GM21825 (cell line): Measurements from ENCODE around the gene ARF3.
"Not testable (repeated sequence)": the region's sequence is repeated elsewhere in the genome, so short reads cannot be mapped to it uniquely, and the experiment has no call there.

ENCODE experiments used
- ATAC-seq: cut with Tn5 transposase; IDR thresholded peaks from one replicate; pipeline ENCODE4 v1.9.1; 2021; ENCODE audit warnings: mild to moderate bottlenecking, moderate library complexity; ENCODE audit not compliant: unreplicated experiment

ARF3 gene

GRCh38 chr12:48932878-48933277 is 24.4 kb downstream of the ARF3 start:
- no peak for ATAC-seq

DNA sequence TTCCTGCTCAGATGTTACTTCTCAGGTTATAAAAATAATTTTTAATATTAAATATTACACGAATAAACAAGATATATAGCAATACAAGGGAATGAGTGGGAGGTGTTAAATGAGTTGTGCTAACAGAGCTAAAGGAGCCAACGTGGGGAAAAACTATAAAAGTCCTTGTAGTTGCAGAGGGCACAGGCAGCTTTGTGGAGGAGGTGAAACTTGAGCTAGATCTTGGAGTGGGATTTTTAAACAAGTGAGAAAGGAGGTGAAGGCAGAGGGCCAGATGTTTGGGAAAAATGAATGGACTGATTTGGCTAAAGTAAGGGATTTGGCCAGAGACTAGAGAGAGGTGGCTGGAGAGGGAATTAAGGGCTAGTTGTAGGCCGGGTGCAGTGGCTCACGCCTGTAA is 26.8 kb downstream of the ARF3 start:
- no peak for ATAC-seq

GRCh38 chr12:48929551-48929950 is 27.7 kb downstream of the ARF3 start:
- no peak for ATAC-seq

DNA sequence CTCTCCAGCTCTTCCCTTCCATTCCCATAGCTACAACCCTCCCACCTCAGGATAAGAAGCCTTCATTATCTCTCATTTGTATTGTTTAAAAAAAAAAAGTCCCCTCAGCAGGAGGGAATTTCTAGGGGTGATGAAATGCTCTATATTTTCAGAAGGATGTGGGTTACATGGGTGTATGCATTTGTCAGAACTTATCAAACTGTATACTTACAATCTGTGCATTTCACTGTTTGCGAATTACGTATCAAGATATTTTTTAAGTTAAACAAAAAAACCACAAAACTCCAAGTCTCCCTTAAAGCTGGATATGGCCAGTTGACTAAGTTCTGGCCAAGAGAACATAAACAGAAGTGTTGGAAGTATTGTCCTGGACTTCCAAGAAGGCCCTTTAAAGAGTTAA is 30.0 kb downstream of the ARF3 start:
- ATAC-seq: no peak

- peak; percentile 68 for ATAC-seq
Observed at GRCh38 chr12:48925304-48926011, 31.8 kb downstream of the ARF3 start, which contains the start of gene FKBP11. Gene FKBP11 (minus strand): TSS chr12:48925492. CDS start chr12:48925428, 64 bp downstream.

- peak; percentile 77 for ATAC-seq
Observed at GRCh38 chr12:48924617-48925303, 32.5 kb downstream of the ARF3 start.

GRCh38 chr12:48923117-48923516 is 34.2 kb downstream of the ARF3 start:
- ATAC-seq: no peak

DNA sequence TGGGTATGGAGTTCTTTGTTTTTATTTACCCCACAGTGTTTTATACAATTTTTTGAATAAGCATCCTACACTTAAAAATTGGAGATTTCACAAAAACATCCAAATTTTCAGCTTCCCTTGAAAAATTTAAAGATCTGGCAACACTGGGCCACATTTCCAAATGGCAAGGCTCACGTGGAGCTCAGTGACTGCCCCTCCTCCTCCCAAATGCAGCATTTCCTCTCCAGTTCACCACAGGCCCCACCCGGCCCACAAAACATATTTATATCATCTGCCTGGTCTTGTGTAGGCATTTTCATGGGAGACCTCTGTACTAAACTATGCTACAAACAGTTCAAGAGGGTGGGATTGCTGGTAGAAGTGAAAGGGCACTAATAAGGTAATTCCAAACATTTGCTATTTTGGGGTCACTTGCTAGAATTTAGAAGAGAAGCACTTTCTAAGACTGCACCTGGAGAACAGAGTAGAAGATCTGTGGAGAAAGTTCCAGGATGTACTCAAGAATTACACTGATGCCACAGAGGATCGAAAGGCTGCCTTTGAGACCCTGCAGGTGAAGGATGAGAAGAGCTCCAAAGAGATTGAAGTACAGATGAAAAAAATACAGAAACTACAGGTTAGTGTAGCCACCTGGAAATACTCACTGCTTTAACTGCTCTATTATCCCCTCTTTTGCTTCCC is 39.3 kb downstream of the ARF3 start:
- ATAC-seq: no peak

DNA sequence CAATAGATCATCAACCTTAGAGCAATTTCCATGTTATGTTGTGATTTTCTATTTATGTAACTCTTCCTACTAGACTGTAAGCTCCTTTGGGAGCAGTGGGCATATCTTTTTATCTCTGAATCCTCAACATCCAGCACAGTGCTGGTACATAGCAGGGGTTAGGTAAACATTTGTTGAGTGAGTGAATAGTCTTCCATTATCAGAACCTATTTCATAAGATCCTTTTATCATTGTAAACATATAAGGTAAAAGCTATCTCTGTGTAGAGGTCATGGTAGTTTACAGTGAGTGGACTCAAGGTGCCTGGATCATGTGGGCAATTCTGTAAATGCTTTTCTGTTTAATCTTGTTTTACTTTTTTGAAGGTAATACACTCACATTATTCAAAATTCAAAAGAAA is 47.1 kb downstream of the ARF3 start:
- ATAC-seq: no peak

DNA sequence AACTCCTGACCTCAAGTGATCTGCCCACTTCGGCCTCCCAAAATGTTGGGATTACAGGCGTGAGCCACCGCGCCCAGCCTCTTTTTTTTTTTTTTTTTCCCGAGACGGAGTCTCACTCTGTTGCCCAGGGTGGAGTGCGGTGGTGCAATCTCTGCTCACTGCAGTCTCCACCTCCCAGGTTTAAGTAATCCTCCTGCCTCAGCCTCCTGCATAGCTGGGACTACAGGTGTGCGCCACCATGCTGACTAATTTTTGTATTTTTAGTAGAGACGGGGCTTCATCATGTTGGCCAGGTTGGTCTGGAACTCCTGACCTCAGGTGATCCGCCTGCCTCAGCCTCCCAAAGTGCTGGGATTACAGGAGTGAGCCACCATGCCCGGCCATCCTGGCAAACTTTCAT is 47.6 kb downstream of the ARF3 start:
- not testable (repeated sequence) for ATAC-seq

- no peak for ATAC-seq
Observed at GRCh38 chr12:48907245-48907644, 50.0 kb downstream of the ARF3 start.

GRCh38 chr12:48903982-48904411 is 53.3 kb downstream of the ARF3 start:
- ATAC-seq: peak; percentile 81

- no peak for ATAC-seq
Observed at GRCh38 chr12:48903363-48903981, 53.8 kb downstream of the ARF3 start.

DNA sequence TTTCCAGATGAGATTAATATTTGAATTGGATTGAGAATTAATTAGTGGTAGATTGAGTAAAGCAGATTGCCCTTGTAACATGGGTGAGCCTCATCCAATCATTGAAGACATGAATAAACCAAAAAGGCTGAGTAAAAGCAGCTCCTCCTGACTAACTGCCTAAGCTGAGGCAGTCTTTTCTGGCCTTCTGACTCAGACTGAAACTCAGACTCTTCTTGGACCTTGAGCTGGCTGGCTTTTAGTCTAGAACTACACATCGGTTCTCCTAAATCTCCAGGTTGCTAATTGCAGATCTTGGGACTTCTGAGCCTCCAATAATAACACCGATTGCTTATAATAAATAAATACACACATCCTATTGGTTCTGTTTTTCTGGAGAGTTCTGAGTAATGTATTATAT is 56.0 kb downstream of the ARF3 start:
- no peak for ATAC-seq

DNA sequence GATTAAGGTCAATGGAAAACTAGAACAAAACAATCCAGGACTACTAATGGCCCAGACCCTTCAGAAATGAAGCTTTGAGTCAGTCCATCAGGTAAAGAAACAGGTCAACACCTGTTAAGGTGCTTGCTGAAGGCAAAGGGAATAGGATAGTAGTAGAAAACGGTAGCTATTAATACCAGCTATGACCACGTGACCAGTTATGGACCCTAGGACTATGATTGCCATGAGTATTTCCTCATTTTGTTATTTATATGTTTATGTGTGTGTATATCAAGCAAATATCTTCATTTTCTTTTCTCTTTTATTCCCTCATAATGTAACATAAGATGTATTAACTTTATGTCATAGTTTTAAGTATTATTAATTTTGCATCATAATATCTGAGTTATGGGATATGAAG is 57.6 kb downstream of the ARF3 start:
- no peak for ATAC-seq

GRCh38 chr12:48894271-48894670 is 63.0 kb downstream of the ARF3 start:
- no peak for ATAC-seq

- no peak for ATAC-seq
Observed at GRCh38 chr12:48890657-48891418, 66.4 kb downstream of the ARF3 start.

GRCh38 chr12:48889679-48890078 is 67.6 kb downstream of the ARF3 start:
- no peak for ATAC-seq
